Neural cell (in vitro differentiated cells): ENCODE data around the gene RAB3C.

Experiments
- CTCF ChIP-seq: fragments of 450-650 bp; IDR thresholded peaks from 2 replicates; pipeline ENCODE4 v1.5.1; 2014; ENCODE audit warnings: antibody characterized with exemption, mild to moderate bottlenecking, moderate library complexity; ENCODE audit not compliant: poor library complexity, severe bottlenecking
- EP300 ChIP-seq: fragments of 450-650 bp; conservative IDR thresholded peaks from 2 replicates; pipeline ENCODE4 v1.6.1; 2014; ENCODE audit warnings: antibody characterized with exemption, mild to moderate bottlenecking, moderate library complexity; ENCODE audit not compliant: poor library complexity, severe bottlenecking
- EZH2 ChIP-seq: fragments of 200-600, 300-800 bp; shearing (Covaris generic), sonication (generic); IDR thresholded peaks from 2 replicates; pipeline ENCODE4 v1.6.1; 2014; ENCODE audit warnings: antibody characterized with exemption, low read length, borderline replicate concordance, mild to moderate bottlenecking; ENCODE audit not compliant: insufficient read depth, poor library complexity, severe bottlenecking
- MXI1 ChIP-seq: fragments of 450-650 bp; conservative IDR thresholded peaks from 2 replicates; pipeline ENCODE4 v1.6.1; 2014; ENCODE audit warnings: antibody characterized with exemption, mild to moderate bottlenecking; ENCODE audit not compliant: poor library complexity, severe bottlenecking
- POLR2AphosphoS5 ChIP-seq: IDR thresholded peaks from 2 replicates; pipeline ENCODE4 v1.6.1; 2012
- SMC3 ChIP-seq: fragments of 450-650 bp; conservative IDR thresholded peaks from 2 replicates; pipeline ENCODE4 v1.6.1; 2014; ENCODE audit warnings: antibody characterized with exemption, mild to moderate bottlenecking, moderate library complexity; ENCODE audit not compliant: poor library complexity

DNA sequence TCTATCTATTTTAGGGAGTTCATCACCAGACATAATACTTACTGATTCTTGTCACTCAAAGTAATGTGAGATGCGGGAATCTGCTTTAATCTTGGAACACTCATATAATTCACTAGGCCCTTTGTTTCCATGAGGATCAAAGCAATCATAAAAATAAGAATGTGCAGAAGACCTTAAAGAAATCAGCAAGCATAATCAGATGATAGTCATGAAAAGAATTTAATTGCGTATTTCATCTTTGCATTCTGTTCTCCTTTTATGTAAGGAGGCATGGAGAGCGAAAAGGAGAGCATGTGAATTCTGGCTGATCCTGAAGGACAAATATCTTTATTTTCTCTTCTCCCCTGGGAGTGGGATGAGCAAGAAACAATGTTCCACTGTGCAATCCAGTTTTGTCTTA lies 128.0 kb downstream of the RAB3C start:
- TF ChIP-seq CTCF (no peak), MXI1 (no peak), EP300 (no peak), EZH2 (no peak), POLR2AphosphoS5 (no peak), SMC3 (no peak)
